ENCODE data around the gene NIF3L1. TPM values are rescaled to one million over a fixed set of nuclear protein-coding genes. Genes with fewer than 3 reads are reported as not detected.

NIF3L1 gene
- 27.3 and 28.4 TPM in 2 replicates for total RNA-seq

DNA sequence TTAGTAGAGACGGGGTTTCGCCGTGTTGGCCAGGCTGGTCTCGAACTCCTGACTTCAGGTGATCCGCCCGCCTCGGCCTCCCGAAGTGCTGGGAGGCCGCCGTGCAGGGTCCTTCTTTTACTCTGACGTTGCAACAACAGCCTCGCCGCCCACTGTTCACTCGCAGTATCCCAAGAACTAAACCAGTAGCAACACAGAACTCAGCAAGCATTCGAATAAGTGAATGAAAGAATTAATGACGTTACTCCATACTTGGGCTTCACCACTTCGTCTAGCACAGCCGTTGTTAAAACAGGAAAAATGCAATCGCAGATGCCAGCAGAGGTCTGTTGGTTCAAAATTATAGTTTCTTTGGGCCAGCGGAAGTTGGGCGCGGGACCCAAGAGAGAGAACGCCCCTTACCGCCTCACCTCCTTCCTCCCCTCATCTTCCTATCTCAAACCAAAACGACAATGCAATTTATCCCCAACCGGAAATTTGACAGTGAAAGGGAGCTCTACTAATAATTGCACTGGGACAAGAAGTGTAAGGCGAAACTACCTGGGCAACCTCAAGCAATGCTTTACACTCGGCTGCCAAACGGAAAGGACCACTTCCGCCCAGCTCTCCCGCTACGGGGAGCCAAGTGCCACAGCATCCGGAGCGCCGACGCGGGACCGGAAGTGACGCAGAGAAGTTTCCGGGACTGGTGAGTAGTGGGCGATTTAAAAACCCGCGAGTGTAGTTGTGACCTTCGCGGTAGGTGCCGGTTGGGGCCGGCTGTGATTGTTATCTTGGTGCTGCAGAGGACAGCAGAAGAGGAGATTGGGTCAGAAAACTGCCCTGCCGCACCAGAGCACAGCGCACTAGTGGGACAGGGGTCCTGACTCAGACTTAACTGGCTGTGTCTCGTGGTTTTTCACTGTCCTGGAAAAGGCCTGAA lies at the start of gene NIF3L1, which contains the start of gene PPIL3:
TSS of gene NIF3L1 (plus strand) at position 668 of the 922 bp plus-strand sequence. CDS start 2,573 bp downstream, outside the sequence.
TSS of gene PPIL3 (minus strand) at position 374 of the 922 bp plus-strand sequence. CDS start 1,462 bp downstream, outside the sequence.
- intact Hi-C loops (cut with micrococcal nuclease): loop anchor here (1.0 to 10.0 kb wide), 12 partner anchors 12 to 562 kb away; partner anchors contain the start of genes BZW1, CFLAR, CLK1 and HYCC2

DNA sequence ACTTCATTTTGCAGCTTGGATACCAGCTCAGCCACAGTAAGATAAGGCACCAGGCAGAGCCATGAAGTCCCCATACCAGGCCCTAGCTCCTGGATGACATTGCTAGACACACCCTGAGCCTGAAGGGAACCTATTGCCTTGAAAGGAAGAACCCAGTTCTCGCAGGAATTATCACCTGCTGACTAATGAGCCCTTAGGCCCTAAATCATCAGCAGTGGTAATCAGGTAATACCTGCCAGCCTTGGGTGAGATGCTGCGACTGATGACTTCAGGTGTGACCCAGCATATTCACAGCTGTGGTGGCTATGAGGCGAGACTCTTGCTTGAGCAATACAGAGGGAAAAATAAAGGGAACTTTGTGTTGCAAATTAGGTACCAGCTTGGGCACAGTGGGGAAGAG lies 49.7 kb upstream of the NIF3L1 start:
- intact Hi-C loops (cut with micrococcal nuclease): no loop called here

GRCh38 chr2:200843993-200844948 lies 44.9 kb upstream of the NIF3L1 start:
- intact Hi-C loops (cut with micrococcal nuclease): no loop called here

DNA sequence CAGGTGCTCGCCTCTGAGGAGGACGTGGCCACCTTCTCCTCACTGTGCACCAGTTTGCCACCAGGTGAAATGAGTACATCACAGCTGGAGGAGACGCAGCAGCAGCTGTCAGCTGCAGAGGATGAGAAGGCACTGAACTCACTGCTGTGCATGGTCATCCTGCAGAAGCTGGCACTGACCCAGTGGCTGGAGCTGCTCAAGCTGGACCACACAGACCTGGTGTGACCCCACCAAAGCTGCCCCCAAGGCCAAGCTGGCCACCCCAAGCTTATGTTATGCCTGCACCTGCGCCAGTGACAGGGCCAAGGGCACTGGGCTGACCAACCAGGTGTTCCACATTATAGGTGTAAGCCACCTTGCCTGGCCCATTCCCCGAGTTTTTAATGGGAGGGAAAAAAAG lies 44.0 kb upstream of the NIF3L1 start:
- intact Hi-C loops (cut with micrococcal nuclease): no loop called here

GRCh38 chr2:200845669-200846325 lies 43.4 kb upstream of the NIF3L1 start:
- intact Hi-C loops (cut with micrococcal nuclease): no loop called here

DNA sequence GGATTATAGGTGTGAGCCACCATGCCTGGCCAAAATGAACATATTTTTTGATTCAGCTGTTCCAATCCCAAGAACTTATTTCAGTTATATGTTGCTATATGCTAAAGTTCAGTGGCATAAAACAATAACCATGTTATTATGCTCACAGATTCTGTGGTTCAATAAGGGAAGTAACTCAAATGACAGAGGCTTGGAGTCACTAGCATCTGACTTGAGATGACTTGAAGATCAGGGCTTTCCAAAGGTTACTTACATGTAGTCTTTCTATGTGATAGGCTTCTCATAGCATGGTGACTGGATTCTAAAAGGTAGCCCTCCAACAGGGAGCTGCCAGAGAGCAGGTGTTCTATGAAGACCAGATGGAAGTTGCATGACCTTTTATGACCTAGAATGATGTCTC lies 41.9 kb upstream of the NIF3L1 start:
- intact Hi-C loops (cut with micrococcal nuclease): no loop called here

- intact Hi-C loops (cut with micrococcal nuclease): no loop called here
Observed at GRCh38 chr2:200847939-200848338, 41.2 kb upstream of the NIF3L1 start.

DNA sequence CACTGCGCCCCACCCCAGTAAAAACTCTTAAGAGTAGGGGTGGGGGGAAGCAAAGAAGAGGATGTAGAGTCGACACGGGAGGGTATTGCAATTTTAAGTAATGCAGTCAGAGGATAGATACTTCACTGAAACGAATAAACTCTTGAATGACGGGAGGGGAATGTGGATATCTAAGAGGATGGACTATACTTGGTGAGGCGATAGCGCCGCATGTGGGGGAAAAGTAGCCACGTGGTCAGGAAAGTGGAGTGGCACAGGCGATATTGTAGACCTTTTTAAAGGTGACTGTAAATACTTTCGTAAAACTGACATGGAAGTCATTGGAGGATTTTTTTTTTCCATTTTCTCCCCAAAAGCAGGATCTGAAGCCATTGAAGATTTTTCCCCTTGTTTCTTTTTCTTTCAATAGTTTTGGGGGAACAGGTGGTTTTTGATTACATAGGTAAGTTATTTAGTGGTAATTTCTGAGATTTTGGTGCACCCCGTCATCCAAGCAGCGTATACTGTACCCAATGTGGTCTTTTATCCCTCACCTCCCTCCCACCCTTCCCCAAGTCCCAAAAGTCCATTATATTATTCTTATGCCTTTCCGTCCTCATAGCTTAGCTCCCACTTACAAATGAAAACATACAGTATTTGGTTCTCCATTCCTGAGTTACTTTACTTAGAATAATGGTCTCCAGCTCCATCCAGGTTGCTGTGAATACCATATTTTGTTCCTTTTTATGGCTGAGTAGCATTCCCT lies 38.5 kb upstream of the NIF3L1 start:
- intact Hi-C loops (cut with micrococcal nuclease): no loop called here

- intact Hi-C loops (cut with micrococcal nuclease): no loop called here
Observed at GRCh38 chr2:200851398-200852248, 37.5 kb upstream of the NIF3L1 start.

DNA sequence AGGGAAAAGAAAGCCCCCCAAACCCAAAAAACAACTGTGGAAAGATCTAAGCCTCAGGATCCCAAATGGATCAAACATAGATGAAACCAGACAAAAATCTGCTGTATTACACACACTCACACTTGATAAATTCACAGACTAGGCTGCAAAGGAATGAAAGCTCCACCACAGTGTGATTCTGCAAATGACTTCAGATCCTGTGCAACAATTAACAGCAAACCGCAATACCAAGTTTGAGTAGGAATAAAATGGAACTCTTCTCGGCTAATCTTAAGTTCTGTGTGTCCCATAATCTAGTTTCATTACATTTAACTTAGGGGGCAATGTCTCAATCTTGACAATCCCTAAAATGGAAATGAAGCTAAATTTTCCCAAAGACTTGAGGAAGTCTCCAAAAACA lies 36.6 kb upstream of the NIF3L1 start:
- intact Hi-C loops (cut with micrococcal nuclease): no loop called here

DNA sequence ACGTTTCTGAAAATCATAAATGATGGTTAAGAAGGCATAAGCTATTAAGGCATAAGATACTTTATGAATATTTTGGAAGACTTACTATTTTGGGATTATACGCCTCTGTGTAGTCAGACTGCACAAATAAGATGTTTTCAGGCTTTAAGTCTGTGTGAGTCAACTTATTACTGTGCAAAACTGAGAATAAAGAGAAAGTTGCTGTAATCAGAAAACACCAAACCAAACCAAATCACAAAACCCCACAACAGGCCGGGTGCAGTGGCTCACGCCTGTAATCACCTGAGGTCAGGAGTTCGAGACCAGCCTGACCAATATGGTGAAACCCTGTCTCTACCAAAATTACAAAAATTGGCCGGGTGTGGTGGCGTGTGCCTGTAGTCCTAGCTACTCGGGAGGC lies 32.4 kb upstream of the NIF3L1 start:
- intact Hi-C loops (cut with micrococcal nuclease): no loop called here

DNA sequence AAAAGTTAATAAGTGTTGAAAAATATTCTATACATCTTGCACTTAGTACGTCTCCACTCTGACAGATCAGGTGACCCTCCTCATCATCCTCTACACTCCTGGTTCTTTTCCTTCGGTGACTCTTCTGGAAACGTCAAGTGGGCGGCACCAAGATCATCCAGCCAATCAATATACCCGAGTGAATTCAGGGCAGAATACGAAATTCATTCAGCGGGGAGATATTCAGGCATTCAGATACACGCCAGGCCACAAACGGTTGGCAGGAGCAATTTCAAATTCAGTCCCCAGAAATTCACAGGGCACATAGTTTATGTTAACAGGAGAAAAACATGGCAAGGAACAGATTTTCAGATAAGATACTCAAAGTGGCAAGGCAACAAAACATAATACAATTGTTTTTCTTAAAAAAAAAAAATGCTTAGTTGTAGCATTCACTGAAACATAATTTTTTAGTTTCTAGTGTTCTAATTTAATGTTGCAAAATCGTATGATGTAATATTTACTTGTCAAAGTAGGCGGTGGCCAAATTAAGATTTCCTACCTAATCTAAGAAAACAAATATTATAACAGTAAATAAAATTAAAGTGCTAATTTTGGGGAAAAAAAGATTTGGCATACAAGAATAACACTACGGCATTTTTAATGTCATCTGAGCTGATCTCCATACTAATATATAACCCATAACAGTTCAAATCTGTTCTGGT lies 28.9 kb upstream of the NIF3L1 start:
- intact Hi-C loops (cut with micrococcal nuclease): loop anchor here (5.0 to 10.0 kb wide), 3 partner anchors 333 to 1405 kb away; partner anchors contain the start of genes MAIP1, NOP58, SGO2 and TYW5

GRCh38 chr2:200861617-200862155 lies 27.5 kb upstream of the NIF3L1 start:
- intact Hi-C loops (cut with micrococcal nuclease): loop anchor here (2.0 to 10.0 kb wide), 5 partner anchors 334 to 1403 kb away; partner anchors contain the start of genes MAIP1, NOP58, SGO2 and TYW5

- intact Hi-C loops (cut with micrococcal nuclease): loop anchor here (2.0 to 10.0 kb wide), 5 partner anchors 335 to 1402 kb away; partner anchors contain the start of genes MAIP1, NOP58, SGO2 and TYW5
Observed at GRCh38 chr2:200862532-200863000, 26.6 kb upstream of the NIF3L1 start.

- intact Hi-C loops (cut with micrococcal nuclease): loop anchor here (1.0 to 10.0 kb wide), 10 partner anchors 26 to 1401 kb away; partner anchors contain the start of genes BZW1, HYCC2, MAIP1 and NIF3L1
Observed at GRCh38 chr2:200863782-200864175, 25.4 kb upstream of the NIF3L1 start.

GRCh38 chr2:200864176-200865034 lies 24.8 kb upstream of the NIF3L1 start, which contains the start of gene CLK1:
Gene CLK1, minus strand, starts transcription at chr2:200864658. Its CDS starts 2,796 bp downstream, at chr2:200861862.
- intact Hi-C loops (cut with micrococcal nuclease): loop anchor here (1.0 to 10.0 kb wide), 8 partner anchors 25 to 1400 kb away; partner anchors contain the start of genes BZW1, HYCC2, MAIP1 and NIF3L1
